HFF-Myc (cell line): Measurements from ENCODE around the gene MLYCD.

Source experiments
- DNase-seq: peaks from one replicate; pipeline ENCODE4 v3.0.0-alpha.2; 2011; ENCODE audit warnings: low read depth; ENCODE audit errors: extremely low read depth
- H3K4me3 ChIP-seq: replicated peaks from 2 replicates; pipeline ENCODE4 v1.5.1; 2011; ENCODE audit warnings: low read depth, mild to moderate bottlenecking, control low read depth, low read length
- CTCF ChIP-seq: IDR thresholded peaks from 2 replicates; pipeline ENCODE4 v1.5.1; 2012; ENCODE audit warnings: mild to moderate bottlenecking, low read depth, low read length, control low read depth; ENCODE audit errors: missing control alignments

Gene MLYCD

DNA sequence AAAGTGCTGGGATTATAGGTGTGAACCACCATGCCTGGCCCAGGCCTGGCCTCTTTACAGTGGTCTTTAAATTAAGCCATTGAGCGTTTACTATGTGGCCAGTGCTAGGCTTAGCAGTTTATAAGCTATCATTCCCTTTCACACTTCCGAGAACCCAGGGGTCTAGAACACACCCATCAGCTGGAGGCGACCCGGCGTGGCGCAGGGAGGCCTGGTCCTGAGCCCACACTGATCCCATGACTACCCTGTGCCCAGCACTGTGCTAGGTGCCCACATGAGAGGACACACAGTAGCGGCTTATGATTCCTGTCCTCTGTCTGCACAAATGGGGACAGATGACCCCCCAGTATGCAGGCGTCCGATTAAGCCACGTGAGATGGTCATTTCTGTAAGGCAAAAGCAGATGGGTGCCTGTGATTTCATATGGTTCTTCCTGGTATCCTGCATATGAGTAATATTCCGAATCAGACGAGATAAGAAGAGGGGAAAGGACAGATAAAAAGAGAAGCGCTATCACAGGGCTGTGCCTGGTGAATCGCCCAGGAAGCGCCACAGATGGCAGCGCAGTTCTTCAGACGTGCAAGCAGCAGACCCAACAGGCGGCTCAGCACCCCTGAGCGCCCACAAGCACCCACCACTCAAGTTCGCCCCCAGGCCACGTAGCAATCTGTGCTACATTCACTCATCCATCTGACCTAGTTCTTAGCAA, 59.4 kb downstream of the MLYCD start:
- DNase-seq: no peak
- no peak overlapping the region for H3K4me3 ChIP-seq
- TF ChIP-seq CTCF: no peak

GRCh38 chr16:83958846-83959565, 60.1 kb downstream of the MLYCD start:
- DNase-seq: no peak
- no peak overlapping the region for H3K4me3 ChIP-seq
- TF ChIP-seq CTCF: no peak

GRCh38 chr16:83959656-83960434, 60.9 kb downstream of the MLYCD start:
- DNase-seq: no peak
- no peak overlapping the region for H3K4me3 ChIP-seq
- TF ChIP-seq CTCF: no peak

- TF ChIP-seq CTCF: no peak
- no peak overlapping the region for H3K4me3 ChIP-seq
- no peak for DNase-seq
Observed at GRCh38 chr16:83960521-83961249, 61.8 kb downstream of the MLYCD start.

GRCh38 chr16:83961591-83961990, 62.7 kb downstream of the MLYCD start:
- H3K4me3 ChIP-seq: no peak overlapping the region
- TF ChIP-seq CTCF: no peak

More at GRCh38 chr16:83961591-83961990, 62.7 kb downstream of the MLYCD start:
- no peak for DNase-seq
